Measurements from ENCODE around the gene CPB2. TPM values are rescaled to one million over a fixed set of nuclear protein-coding genes. Genes with fewer than 3 reads are reported as not detected.
A peak's percentile ranks its signal among the peaks of the same experiment; 100 is the strongest.

CPB2 gene
- total RNA-seq, 1 donor from 2014 or later = not detected

DNA sequence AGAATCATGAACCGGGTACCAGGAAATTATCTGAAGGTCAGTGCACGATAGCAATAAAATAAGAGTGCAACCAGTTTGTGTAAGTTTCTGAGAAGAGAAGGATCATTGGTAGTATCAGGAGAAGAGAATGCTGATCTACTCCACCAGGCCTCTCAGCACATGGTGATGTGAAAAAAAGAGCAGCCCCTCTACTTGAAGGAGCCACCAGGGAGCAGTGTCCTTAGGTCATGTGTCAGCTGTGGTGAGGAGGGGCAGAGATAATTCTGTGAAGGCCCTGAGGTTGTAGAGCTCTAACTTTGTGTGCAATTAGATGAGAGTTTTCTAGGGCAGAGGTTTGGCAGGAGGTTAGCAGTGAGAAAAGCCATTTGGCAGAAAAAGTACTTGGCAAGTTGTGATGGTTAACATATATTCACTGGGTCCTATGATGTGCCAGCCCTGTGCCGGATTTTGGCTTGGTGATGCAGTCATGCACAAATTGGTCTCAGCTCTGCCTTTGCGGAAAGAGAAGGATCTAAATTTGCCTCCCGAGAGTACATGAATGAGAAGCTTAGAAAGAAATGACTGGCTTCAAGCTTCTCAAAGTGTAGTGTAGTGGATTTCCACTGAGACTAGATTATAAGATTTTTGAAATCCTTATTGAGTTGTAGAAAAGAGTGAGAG is 33.1 kb downstream of the CPB2 start:
- Mint-ChIP-seq H3K27me3 (peaks cover 31% of the 10 kb centered on the region), H3K4me1 (no peaks in the 10 kb centered on the region), H3K27ac (no peak overlapping the region), H3K9me3 (peaks cover 3% of the 10 kb centered on the region), H3K36me3 (ENCODE audit: low read depth) (no peaks in the 10 kb centered on the region), H3K4me3 (no peak overlapping the region)
- no peak for DNase-seq
- intact Hi-C loops (cut with micrococcal nuclease) = no loop called here

DNA sequence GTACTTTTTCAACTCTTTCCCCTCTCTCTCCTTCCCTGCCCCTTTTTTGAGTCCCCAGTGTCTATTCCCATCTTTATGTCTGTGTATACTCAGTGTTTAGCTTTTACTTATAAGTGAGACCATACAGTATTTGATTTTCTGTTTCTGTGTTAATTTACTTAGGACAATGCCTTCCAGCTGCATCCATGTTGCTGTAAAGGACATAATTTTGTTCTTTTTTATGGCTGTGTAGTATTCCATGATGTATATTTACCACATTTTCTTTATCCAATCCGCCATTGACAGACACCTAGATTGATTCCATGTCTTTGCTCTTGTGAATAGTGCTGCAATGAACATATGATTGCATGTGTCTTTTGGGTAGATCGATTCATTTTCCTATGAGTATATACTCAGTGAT is 41.5 kb downstream of the CPB2 start:
- H3K27ac Mint-ChIP-seq = no peak overlapping the region
- intact Hi-C loops (cut with micrococcal nuclease) = no loop called here

DNA sequence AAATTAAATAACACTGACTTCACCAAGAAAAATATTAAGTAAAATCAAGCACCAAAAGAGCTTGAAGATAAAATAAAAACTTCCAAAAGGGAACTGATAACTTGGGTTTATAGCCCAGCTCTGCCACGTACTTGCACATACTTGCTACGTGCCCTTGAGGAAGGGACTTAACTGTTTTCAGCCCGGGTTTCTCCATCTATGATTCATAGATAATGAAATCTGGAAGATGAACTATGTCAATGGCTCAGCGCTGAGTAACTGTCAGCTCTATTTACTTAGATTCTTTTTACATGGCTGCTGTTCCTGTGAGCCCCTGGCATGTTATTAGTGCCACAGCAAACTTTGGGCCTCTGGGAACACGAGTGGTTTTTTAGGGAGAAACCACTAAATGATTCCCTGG is 42.6 kb downstream of the CPB2 start:
- Mint-ChIP-seq H3K27me3 (peaks cover 7% of the 10 kb centered on the region), H3K9me3 (no peaks in the 10 kb centered on the region), H3K4me1 (no peaks in the 10 kb centered on the region), H3K4me3 (no peak overlapping the region), H3K36me3 (ENCODE audit: low read depth) (no peaks in the 10 kb centered on the region), H3K27ac (no peak overlapping the region)
- DNase-seq = no peak
- intact Hi-C loops (cut with micrococcal nuclease) = no loop called here

More for the DNA sequence above, 41.5 kb downstream of the CPB2 start:
- H3K4me3 Mint-ChIP-seq = no peak overlapping the region
- DNase-seq = no peak
- H3K9me3 Mint-ChIP-seq = no peaks in the 10 kb centered on the region
- no peaks in the 10 kb centered on the region for H3K36me3 Mint-ChIP-seq (ENCODE audit: low read depth)
- H3K4me1 Mint-ChIP-seq = no peaks in the 10 kb centered on the region
- H3K27me3 Mint-ChIP-seq = peaks cover 6% of the 10 kb centered on the region

DNA sequence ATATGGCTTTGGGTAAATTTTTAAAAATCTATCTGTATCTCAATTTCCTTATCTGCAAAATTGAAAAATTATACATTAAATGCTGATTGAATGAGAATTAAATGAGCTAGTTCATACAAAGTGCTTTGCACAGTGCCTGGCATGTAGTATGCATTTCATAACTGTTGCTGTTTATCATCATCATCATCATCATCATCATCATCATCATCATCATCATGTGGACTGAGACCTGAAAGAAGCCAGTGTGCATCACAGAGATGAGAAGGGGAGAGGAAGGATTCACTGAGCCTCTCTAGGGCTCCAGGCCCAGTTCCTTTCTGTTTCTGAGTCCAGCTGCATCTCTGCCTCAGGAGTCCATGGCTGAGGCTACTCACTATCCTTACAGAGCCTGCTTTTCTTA is 45.4 kb downstream of the CPB2 start:
- no peak overlapping the region for H3K4me3 Mint-ChIP-seq
- H3K4me1 Mint-ChIP-seq = no peaks in the 10 kb centered on the region
- H3K36me3 Mint-ChIP-seq (ENCODE audit: low read depth) = no peaks in the 10 kb centered on the region
- intact Hi-C loops (cut with micrococcal nuclease) = loop anchor here (10.0 kb wide), 1 partner anchor 495 kb away; the partner anchor contains the start of gene LRCH1
- H3K9me3 Mint-ChIP-seq = no peaks in the 10 kb centered on the region
- peaks cover 18% of the 10 kb centered on the region for H3K27me3 Mint-ChIP-seq
- H3K27ac Mint-ChIP-seq = no peak overlapping the region
- DNase-seq = no peak

DNA sequence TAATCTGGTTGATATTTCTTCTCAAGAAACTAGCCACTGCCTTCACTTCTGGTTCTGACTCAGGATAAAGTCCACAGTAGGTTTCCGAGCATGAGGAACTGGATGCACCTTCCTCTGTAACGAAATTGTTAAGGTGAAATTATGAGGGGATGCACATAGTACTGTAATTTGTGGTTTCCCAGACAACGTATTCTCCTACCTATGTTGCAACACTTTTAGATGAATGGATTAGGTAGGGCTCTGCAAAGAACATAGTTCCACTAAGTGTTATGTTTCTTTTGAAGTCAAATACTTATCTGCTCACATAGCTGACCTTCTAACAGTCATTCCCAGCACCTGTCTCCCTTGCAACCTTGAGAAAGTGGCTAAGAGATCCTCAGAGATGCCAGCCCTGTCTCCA is 46.6 kb downstream of the CPB2 start:
- peaks cover 4% of the 10 kb centered on the region for H3K4me1 Mint-ChIP-seq
- peaks cover 21% of the 10 kb centered on the region for H3K27me3 Mint-ChIP-seq
- H3K9me3 Mint-ChIP-seq = no peaks in the 10 kb centered on the region
- intact Hi-C loops (cut with micrococcal nuclease) = loop anchor here (10.0 kb wide), 1 partner anchor 497 kb away; the partner anchor contains the start of gene LRCH1
- DNase-seq = no peak
- H3K4me3 Mint-ChIP-seq = no peak overlapping the region
- no peaks in the 10 kb centered on the region for H3K36me3 Mint-ChIP-seq (ENCODE audit: low read depth)
- H3K27ac Mint-ChIP-seq = no peak overlapping the region

DNA sequence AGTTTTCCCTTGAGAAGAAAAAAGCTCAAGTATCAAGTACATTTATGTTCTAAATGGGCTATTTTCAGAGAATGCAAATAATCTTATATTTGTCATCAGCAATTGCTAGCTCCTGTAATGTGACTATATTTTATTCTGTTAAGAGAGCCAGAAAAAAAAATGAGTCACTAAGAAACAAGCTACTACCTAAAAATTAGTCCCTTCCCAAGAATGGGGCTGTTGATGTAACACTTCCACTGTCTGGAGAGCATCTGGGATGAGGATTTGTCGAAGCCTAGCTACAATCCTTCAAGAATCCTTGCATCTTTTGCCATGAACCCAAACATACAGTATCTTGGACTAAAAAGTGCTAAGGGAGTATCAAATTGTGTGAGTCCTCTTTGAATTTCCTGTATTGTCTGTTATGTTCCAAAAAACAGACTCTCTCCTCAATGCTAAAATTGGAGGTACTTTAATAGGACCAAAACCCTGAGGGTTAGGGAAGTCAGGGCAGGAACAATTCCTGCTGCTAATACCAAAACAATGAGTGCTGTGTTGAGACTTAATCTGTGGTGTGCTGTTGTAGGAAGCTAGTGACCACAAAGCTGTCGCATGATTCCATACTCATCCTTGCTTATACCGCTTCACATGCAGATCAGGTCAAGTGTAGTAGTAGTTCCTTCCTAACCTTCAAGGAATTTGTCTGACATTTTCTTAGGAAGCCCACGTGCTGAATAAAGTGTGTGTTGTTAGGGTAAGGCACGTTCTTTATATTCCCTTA is 47.4 kb downstream of the CPB2 start:
- Mint-ChIP-seq H3K27ac (no peak overlapping the region), H3K36me3 (ENCODE audit: low read depth) (peaks cover 2% of the 10 kb centered on the region), H3K27me3 (peaks cover 23% of the 10 kb centered on the region), H3K4me1 (peaks cover 9% of the 10 kb centered on the region), H3K9me3 (no peaks in the 10 kb centered on the region), H3K4me3 (no peak overlapping the region)
- intact Hi-C loops (cut with micrococcal nuclease) = loop anchor here (10.0 kb wide), 1 partner anchor 497 kb away; the partner anchor contains the start of gene LRCH1
- no peak for DNase-seq

DNA sequence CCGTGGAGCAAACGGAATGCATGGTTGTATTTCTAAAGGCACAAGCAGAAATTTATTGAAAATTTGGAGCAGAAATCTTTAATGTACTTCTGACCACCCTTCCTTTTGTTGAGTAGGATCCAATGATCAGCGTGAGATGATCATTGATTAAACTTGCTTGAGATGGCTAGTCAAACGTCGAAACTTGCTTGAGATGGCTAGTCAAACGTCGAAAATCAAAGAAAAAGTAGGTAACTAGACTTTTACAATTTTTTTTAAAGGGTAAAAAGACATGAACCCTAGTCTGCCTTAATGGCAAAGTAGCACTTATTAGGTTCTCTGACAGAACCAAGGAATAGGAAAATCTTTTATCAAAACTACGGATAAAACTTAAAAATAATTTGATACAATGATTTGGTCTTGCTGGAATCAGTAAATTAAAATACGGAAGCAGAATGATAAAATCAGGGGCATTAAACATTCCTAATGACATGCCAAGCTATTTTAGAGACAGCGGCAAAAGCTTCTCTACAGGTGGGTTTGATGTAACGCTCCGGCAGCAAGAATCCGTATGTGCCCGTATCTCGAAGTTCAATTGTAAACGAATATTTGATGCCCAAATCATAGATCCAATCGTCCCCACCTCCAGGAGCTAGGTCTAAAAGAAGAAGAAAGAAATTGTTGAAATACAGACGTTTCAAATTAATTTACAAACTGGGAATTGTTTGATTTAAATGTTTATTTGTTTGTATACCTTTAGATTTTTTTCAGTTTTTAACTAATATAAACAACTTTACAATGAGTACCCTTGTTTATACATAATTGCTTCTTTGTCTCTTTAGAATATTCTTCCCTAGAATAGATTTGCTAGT is 51.4 kb downstream of the CPB2 start:
- Mint-ChIP-seq H3K9me3 (no peaks in the 10 kb centered on the region), H3K27me3 (peaks cover 22% of the 10 kb centered on the region), H3K27ac (peak overlapping the region; percentile 98), H3K36me3 (ENCODE audit: low read depth) (peaks cover 5% of the 10 kb centered on the region), H3K4me1 (peaks cover 27% of the 10 kb centered on the region), H3K4me3 (peak overlapping the region; percentile 94)
- intact Hi-C loops (cut with micrococcal nuclease) = loop anchor here (2.0 to 10.0 kb wide), 7 partner anchors 46 to 1066 kb away; partner anchors contain the start of genes ESD, GPALPP1, LCP1 and LRCH1
- DNase-seq = no peak

DNA sequence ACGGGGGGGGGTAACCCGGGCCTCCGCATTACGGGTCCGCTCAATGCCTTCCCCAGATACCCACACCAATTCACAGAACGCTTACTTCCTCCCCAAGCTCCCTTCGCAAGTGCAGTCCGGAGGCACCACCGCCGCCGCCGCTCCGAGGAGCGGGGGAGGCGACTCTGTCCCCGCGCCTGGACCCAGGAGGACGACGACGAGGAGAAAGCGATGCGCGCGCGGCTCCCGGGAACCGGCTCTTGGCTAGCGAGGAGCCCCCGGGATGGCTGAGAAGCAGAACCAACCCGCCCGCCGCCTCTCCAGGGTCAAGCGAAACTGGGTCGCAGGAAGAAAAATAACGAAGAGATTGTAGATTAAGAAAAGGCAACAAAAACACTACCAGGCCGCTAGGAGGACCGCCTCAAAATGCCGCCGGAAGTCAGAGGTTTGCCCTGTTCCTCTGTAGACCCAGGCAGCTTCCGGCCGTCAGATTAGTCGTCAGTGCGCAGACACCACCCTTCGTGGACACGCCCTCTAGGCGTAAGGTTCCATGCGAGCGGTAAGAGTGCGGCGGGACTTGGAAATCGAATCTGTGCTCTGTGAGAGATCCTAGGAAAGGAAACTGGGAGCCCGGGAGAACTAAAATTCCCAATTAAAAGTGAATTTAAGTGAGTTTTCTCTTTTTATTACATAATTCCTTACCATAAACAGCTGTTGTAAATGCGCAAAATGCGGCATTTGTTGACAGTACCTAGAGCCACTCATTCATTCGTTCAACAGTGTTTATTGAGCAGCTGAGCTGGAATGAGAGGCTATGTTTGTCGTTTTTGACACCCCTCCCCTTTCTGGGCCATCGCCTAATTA is 52.3 kb downstream of the CPB2 start, which contains the start of gene ZC3H13:
Gene ZC3H13 (minus strand): TSS at position 428 of the 843 bp plus-strand sequence. CDS start 7,239 bp downstream, outside the sequence.
- peak within 1 kb of the TSS; percentile 94 for H3K4me3 Mint-ChIP-seq
- peaks cover 32% of the 10 kb centered on the region for H3K4me1 Mint-ChIP-seq
- DNase-seq = peak; percentile 98
- peaks cover 9% of the 10 kb centered on the region for H3K36me3 Mint-ChIP-seq (ENCODE audit: low read depth)
- H3K27me3 Mint-ChIP-seq = peaks cover 20% of the 10 kb centered on the region
- intact Hi-C loops (cut with micrococcal nuclease) = loop anchor here (2.0 to 10.0 kb wide), 7 partner anchors 45 to 1065 kb away; partner anchors contain the start of genes ESD, GPALPP1, LCP1 and LRCH1
- no peaks in the 10 kb centered on the region for H3K9me3 Mint-ChIP-seq
- peak within 1 kb of the TSS; percentile 98 for H3K27ac Mint-ChIP-seq

DNA sequence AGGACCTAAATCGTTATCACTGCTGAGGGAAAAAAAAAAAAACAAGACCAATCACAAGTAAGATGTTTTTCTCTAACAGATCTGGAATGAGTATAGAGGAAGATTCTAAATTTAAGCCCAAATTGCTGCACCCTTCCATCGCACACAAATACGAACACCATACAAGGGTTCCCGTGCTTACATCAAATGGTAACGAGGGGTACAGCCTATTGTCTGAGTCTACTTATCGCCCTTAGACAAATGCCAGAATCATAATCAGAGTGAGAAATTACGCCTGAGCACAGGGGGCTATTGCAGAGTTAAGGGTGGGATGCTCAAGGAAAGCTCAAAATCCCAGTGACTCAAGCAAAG is 52.9 kb downstream of the CPB2 start:
- DNase-seq = no peak
- Mint-ChIP-seq H3K4me1 (peaks cover 32% of the 10 kb centered on the region), H3K36me3 (ENCODE audit: low read depth) (peaks cover 9% of the 10 kb centered on the region), H3K4me3 (peak overlapping the region; percentile 94), H3K27me3 (peaks cover 18% of the 10 kb centered on the region), H3K9me3 (no peaks in the 10 kb centered on the region), H3K27ac (peak overlapping the region; percentile 98)
- intact Hi-C loops (cut with micrococcal nuclease) = loop anchor here (2.0 to 10.0 kb wide), 7 partner anchors 45 to 1065 kb away; partner anchors contain the start of genes ESD, GPALPP1, LCP1 and LRCH1

DNA sequence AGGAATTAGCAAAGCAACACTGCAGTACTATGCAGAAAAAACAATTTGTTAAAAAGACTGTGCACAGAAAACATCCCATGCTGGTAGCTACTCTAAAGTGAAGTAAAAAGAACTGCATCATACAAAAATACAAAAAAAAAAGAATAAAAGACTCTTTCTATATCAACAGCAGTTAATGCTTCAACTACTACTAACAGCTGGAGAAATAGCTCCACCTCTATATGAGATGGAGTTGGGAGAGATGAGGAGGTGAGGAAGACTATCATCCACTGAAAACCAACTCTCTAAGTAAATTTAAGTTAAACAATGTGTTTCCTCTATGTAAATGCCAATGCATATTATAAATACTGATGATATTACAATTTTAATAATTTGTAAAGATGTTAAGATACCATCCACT is 54.1 kb downstream of the CPB2 start:
- Mint-ChIP-seq H3K9me3 (no peaks in the 10 kb centered on the region), H3K27me3 (peaks cover 9% of the 10 kb centered on the region), H3K4me3 (no peak overlapping the region), H3K4me1 (peaks cover 32% of the 10 kb centered on the region), H3K36me3 (ENCODE audit: low read depth) (peaks cover 9% of the 10 kb centered on the region), H3K27ac (no peak overlapping the region)
- intact Hi-C loops (cut with micrococcal nuclease) = loop anchor here (5.0 to 10.0 kb wide), 5 partner anchors 43 to 1063 kb away; partner anchors contain the start of genes GPALPP1, LRCH1 and NUFIP1
- DNase-seq = no peak

DNA sequence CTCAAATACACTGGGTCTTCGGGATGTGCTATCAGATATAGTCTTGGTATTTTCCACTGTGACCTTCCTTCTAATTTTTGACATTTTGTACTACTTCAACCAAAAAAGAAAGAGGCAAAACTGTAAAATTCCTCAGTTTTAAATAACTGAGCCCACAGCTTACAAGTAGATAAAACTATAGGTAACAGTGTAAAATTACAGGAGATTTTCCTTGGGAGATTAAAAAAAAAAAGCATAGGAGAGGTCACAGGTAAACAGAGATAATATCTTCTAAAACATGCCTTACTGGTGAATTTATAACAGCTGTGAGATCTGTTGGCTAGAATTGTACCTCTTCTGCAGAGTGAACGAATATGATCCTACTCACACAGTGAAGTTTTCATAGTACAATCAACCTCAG is 59.4 kb downstream of the CPB2 start:
- Mint-ChIP-seq H3K36me3 (ENCODE audit: low read depth) (peaks cover 22% of the 10 kb centered on the region), H3K4me3 (no peak overlapping the region), H3K4me1 (peaks cover 13% of the 10 kb centered on the region), H3K27ac (no peak overlapping the region), H3K27me3 (no peaks in the 10 kb centered on the region), H3K9me3 (no peaks in the 10 kb centered on the region)
- intact Hi-C loops (cut with micrococcal nuclease) = no loop called here
- no peak for DNase-seq

DNA sequence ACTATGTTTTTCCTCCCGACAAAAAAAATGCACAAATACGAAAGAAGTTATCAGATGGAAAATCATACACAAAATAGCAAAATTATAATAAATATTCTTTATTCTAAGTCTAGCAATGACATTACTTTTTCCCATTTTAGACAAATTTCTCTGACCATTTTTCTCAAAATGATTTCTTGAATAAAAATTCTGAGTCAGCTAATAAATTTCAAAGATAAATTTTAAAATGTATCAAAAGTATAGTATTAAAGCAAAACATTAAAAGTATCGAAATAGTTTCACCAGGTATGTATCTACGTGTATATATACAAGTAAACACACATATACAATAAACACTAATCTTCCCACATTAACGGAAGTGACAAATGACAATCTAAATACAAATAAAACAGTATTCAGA is 61.2 kb downstream of the CPB2 start:
- H3K4me3 Mint-ChIP-seq = no peak overlapping the region
- no peaks in the 10 kb centered on the region for H3K27me3 Mint-ChIP-seq
- DNase-seq = no peak
- intact Hi-C loops (cut with micrococcal nuclease) = no loop called here
- H3K36me3 Mint-ChIP-seq (ENCODE audit: low read depth) = peaks cover 32% of the 10 kb centered on the region
- H3K4me1 Mint-ChIP-seq = peaks cover 8% of the 10 kb centered on the region
- no peaks in the 10 kb centered on the region for H3K9me3 Mint-ChIP-seq
- H3K27ac Mint-ChIP-seq = no peak overlapping the region

DNA sequence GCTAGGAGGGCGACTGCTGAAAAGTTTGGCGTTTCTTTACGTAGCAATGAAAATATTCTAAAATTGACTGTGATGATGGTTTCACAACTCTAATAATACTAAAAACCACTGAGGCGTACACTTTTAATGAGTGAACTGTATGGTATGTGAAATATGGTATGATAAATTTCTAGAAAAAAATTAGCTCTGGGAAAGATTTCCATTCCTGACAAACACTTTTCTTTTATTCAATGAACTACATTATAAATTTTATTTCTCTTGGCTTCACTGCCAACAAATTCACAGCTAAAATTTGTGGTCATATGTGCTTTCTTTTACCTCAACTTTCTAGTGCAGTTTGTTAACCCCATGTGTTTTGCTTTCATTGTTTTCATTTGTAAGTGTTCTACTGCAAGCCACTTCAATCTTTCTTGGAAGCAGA is 63.4 kb downstream of the CPB2 start:
- H3K9me3 Mint-ChIP-seq = no peaks in the 10 kb centered on the region
- H3K4me3 Mint-ChIP-seq = no peak overlapping the region
- no peak overlapping the region for H3K27ac Mint-ChIP-seq
- H3K27me3 Mint-ChIP-seq = no peaks in the 10 kb centered on the region
- DNase-seq = no peak
- intact Hi-C loops (cut with micrococcal nuclease) = no loop called here
- peaks cover 2% of the 10 kb centered on the region for H3K4me1 Mint-ChIP-seq
- peaks cover 42% of the 10 kb centered on the region for H3K36me3 Mint-ChIP-seq (ENCODE audit: low read depth)

All from activated CD4-positive, alpha-beta T cell treated with anti-CD3 and anti-CD28 coated beads, Interleukin-2, amount 10 ng/mL, durations not matched to agents 24 days and 14 days (primary cell).